Ishikawa (cell line): ENCODE measurements around the gene ALG14.

Source experiments
- FOXM1 ChIP-seq: IDR thresholded peaks from 2 replicates; pipeline ENCODE4 v1.6.1; 2012; ENCODE audit warnings: low read depth, borderline replicate concordance
- MAX ChIP-seq: IDR thresholded peaks from 2 replicates; pipeline ENCODE4 v1.6.1; 2012
- NFIC ChIP-seq: IDR thresholded peaks from 2 replicates; pipeline ENCODE4 v1.6.1; 2012
- RAD21 ChIP-seq: IDR thresholded peaks from 2 replicates; pipeline ENCODE4 v1.6.1; 2012; ENCODE audit warnings: low read depth
- YY1 ChIP-seq: IDR thresholded peaks from 2 replicates; pipeline ENCODE4 v1.6.1; 2012; ENCODE audit warnings: low read depth

- TF ChIP-seq YY1: no peak
- TF ChIP-seq RAD21: no peak
- no peak for TF ChIP-seq NFIC
- no peak for TF ChIP-seq FOXM1
- TF ChIP-seq MAX: no peak
Measured at GRCh38 chr1:94951509-94952208, 121.1 kb downstream of the ALG14 start.
